ENCODE data around the gene PPFIA1.

The PPFIA1 gene

DNA sequence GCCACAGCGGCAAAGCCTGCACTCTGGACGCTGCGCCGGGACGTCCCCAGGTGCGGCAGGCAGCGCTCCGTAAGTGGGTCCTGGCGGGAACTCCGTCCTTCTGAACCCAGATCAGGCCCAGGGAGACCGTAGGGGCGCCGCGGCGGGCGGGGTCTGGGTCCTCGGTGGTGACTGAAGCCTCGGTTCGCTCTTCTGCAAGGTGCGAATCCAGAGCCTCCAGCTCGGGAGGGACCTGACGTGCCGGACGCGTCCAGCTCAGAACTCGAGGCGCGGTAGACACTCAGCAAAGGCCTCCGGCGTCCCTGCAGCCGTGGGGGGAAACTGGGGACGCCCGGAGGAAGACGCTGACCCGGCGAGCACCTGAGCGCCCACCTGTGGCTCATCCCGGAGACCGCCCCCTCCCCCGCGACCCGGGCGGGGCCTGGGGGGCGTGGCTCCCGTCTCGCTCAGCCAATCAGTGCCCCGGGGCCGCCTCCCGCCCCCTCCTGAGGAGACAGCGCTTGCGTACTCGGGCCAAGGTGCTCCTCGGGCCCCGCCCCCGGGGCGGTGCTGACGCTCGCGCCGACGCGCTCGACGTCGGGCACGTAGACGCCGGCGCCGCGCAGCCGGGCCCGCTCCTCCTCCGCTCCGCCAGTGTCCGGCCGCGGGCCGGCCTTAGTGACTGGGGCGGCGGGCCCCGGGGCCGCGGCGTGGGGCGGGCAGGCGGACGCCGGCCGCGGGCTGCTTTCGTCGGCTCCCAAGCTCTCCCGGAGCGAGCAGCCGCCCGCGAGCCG lies at the start of gene PPFIA1:
Gene PPFIA1 (plus strand): TSS at position 587 of the 773 bp plus-strand sequence. CDS start 1,483 bp downstream, outside the sequence.
- in situ Hi-C loops (cut with HindIII; ENCODE audit: low sequenced_read_pairs): no loop called here

GRCh38 chr11:70220920-70221319 lies 49.6 kb upstream of the PPFIA1 start:
- in situ Hi-C loops (cut with HindIII; ENCODE audit: low sequenced_read_pairs): no loop called here

DNA sequence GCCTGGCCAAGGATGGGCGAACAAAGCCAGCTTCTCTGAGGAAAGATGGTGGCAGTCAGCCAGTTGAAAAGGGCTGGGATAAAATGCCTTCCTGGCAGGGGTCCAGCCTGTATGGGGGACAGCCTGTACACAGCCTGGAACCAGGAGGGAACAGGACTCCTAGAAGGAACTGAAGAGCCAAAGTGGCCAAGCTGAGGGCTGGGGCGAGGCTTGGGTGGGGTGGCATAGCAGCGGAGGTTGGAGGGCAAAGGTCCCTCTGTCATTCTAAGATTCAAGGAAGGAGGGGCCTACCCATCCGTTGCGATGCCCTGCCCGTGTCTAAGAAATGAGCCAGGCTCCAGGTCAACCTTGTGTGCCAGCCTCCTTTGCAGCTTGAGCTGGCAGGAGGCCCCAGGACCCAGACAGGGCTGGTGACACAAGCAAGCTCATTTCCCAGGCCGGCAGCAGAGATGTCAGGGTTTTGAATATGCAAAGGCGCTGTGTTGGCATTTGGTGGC lies 44.8 kb upstream of the PPFIA1 start:
- in situ Hi-C loops (cut with HindIII; ENCODE audit: low sequenced_read_pairs): no loop called here

- in situ Hi-C loops (cut with HindIII; ENCODE audit: low sequenced_read_pairs): no loop called here
Measured at GRCh38 chr11:70226183-70226582, 44.3 kb upstream of the PPFIA1 start.

GRCh38 chr11:70226967-70227366 lies 43.5 kb upstream of the PPFIA1 start:
- in situ Hi-C loops (cut with HindIII; ENCODE audit: low sequenced_read_pairs): no loop called here

DNA sequence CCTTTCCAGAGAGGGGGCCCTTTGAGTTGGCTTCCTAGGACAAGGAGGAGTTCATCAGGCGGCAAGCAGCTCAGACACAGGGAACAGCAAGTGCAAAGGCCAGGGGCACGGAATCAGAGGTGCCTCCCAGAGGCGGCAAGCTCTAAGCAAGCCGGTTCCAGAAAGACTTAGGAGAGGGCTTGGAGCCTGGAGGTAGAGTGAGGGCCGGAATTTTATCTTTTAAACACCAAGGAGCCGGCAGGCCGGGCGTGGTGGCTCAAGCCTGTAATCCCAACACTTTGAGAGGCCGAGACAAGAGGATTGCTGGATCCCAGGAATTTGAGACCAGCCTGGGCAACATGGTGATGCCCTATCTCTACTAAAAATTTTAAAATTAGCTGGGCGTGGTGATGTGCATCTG lies 40.8 kb upstream of the PPFIA1 start:
- in situ Hi-C loops (cut with HindIII; ENCODE audit: low sequenced_read_pairs): no loop called here

- in situ Hi-C loops (cut with HindIII; ENCODE audit: low sequenced_read_pairs): no loop called here
Measured at GRCh38 chr11:70230151-70230839, 40.2 kb upstream of the PPFIA1 start.

DNA sequence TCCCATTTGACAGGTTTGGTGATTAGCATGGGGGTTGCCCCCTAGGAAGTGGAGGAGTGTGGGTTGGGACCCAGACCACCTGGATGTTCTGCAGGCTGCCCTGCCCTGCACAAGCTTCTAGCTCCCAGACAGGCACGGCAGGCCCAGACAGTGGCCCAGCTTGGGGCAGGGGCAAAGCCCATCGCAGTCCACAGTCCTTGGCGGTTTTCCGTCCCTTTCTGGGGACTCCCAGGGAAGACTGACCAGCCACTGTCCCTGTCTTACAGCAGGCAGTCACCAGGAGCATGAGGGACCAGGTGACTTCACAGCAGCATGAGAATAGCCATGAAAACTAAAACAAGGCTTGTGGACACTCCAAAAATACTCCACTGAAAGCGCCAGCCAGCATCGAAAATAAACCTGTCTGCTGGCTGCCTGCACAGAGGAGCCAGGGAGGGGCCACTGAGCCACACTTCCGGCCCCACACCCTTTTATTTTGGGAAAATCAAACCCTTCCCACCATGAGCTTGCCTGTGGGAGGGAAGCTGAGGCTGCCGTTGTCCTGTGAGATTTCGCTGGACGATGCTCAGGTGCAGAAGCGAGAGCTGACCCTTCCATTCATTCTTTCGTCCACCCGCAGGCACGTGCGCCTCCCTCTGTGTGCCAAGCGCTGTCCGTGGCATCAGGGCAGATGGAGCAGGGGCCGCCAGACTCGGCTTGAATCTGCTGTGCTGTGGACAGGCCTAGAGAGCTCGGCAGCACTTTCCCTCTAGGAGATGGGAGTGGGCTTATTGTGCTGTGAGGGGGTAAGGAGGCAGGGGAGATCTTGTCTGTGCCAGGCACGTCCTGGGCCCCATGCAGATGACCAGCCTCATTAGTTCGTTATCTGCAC lies 39.4 kb upstream of the PPFIA1 start:
- in situ Hi-C loops (cut with HindIII; ENCODE audit: low sequenced_read_pairs): no loop called here

DNA sequence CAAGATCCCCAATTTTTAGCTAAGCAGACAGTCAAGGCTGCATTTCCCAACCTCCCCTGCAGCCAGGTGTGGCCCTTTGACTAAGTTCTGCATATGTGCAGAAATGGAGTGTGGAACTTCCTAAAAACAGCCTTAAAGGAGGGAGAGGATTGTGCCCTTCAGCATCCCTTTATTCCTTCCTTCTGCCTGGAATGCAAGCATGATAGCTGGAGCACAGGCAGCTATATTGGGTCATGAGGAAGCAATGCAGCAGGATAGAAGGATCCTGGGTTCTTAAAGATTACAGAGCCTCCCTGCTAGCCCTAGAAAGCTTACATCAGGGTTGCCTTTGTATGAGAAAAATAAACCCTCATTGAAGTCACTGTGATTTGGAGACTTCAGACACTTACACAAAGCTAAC lies 37.5 kb upstream of the PPFIA1 start:
- in situ Hi-C loops (cut with HindIII; ENCODE audit: low sequenced_read_pairs): no loop called here

GRCh38 chr11:70233511-70233934 lies 37.0 kb upstream of the PPFIA1 start:
- in situ Hi-C loops (cut with HindIII; ENCODE audit: low sequenced_read_pairs): no loop called here

DNA sequence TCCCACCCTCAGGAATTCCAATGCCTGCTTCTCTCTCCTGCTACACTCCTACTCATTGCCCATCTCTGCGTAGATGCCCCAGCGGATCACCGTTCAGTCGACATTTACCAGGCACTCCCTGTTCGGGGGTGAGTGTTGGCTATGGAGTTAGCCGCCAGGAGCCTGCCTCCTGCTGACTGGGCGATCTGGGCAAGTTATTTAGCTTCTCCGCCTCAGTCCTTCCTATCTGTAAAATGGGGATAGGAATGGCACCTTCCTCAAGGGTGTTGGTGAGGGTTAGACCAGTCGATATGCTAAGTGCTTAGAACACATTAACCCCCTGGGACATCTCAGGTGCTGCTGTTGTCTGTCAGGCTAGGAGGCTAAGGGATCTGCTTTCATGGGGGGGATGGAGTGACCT lies 36.5 kb upstream of the PPFIA1 start:
- in situ Hi-C loops (cut with HindIII; ENCODE audit: low sequenced_read_pairs): no loop called here

DNA sequence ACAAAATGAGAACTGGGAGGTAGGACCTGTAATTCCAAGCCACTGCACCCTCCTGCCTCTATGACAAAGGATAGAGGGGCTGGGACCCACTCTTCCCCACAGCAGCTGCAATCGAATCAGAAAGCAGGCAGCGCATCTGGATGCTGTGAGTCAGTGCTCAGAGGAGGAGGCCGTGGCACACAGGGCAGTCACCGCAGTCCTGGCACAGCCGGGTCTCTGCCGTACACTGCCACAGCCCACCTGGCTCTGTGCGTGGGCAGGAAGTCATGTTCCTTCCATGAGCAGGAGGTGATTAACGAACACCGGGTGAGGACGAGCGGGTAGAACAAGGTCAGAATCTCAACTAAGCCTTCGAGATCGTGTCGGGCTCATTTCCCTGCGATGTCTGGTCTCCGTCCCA lies 30.2 kb upstream of the PPFIA1 start:
- in situ Hi-C loops (cut with HindIII; ENCODE audit: low sequenced_read_pairs): no loop called here

DNA sequence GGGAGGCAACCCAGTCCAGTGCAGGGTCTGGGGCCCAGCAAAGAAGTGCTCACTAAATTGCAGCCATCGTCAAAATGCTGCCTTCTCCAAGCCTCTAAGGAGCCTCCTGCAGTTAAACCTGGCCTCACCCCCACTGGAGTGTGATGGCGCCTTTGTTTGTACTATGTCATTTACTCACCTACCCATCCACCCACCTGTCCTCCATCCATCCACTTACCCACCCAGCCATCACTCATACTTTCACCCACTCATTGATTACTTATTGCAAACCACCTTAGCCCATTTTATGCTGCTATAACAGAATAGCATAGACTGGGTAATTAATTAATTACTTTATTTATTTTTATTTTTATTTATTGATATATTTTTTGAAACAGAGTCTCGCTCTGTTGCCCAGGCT lies 28.8 kb upstream of the PPFIA1 start:
- in situ Hi-C loops (cut with HindIII; ENCODE audit: low sequenced_read_pairs): no loop called here

GRCh38 chr11:70242885-70243284 lies 27.6 kb upstream of the PPFIA1 start:
- in situ Hi-C loops (cut with HindIII; ENCODE audit: low sequenced_read_pairs): no loop called here

DNA sequence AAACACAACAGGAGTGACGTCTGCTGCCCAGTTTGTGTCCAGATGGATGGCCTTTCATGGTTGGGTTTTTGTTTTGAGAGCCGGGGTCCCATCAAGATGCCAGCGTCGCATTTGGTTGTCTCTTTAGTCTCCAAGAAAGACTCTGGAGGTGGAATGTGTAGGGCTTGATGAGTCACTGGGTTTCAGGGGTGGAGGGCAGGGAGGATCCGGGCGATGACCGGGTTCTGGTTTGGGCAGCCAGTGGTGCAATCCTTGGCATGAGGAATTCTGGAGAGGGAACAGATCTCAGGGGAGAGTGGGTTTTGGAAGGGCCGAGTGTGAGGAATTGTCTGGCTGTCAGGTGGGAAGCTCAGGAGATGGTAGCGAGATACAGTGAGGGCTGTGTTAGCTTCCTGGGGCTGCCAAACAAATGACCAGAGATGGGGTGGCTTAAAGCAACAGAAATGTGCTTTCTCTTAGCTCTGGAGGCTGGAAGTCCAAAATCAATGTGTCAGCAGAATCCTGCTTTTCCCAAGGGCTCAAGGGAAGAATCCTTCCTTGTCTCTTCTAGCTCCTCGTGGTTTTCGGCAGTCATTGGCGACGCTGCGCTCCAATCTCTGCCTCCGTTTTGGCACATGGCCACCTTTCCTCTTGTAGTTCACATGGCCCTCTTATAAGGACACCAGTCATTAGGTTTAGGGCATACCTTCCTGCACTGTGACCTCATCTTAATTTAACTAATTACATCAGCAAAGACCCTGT lies 26.4 kb upstream of the PPFIA1 start:
- in situ Hi-C loops (cut with HindIII; ENCODE audit: low sequenced_read_pairs): no loop called here

DNA sequence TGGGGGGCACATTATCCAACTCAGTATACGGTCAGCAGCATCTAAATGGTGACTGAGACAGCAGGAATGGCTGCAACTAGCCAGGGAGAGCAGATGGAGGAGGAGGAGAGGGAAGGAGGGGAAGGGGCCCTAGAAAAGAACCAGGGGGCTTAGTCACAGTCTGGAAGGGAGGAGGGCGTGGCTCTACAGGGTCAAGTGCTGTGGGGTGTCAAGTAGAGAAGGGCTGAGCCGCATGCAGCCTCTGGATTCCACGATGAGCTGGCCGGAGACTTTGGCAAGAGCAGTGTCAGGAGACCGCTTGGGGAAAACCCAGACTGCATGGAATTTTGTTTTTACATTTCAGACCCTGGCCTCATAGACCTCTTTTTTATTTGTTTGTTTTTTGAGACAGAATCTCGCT lies 25.8 kb upstream of the PPFIA1 start:
- in situ Hi-C loops (cut with HindIII; ENCODE audit: low sequenced_read_pairs): no loop called here

DNA sequence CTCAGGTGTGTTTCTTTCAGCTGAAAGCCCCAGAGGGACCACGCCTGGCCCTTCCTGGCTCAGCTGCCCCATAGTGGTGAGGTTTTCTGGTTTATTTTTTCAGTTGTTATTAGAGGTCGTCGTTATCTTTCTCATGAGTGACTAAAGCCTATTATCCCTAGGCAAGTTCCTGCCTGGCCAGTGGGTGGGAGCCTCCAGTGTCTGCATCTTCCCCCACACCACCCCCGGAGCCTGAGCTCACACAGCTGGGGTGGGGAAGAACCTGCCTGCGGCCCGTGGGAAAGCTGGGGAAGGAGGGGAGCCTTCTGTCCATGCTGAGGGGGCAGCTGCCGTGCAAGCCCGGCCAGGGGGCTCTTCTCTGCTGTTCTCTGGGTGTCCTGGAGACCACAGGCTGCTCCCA lies 24.3 kb upstream of the PPFIA1 start:
- in situ Hi-C loops (cut with HindIII; ENCODE audit: low sequenced_read_pairs): no loop called here

DNA sequence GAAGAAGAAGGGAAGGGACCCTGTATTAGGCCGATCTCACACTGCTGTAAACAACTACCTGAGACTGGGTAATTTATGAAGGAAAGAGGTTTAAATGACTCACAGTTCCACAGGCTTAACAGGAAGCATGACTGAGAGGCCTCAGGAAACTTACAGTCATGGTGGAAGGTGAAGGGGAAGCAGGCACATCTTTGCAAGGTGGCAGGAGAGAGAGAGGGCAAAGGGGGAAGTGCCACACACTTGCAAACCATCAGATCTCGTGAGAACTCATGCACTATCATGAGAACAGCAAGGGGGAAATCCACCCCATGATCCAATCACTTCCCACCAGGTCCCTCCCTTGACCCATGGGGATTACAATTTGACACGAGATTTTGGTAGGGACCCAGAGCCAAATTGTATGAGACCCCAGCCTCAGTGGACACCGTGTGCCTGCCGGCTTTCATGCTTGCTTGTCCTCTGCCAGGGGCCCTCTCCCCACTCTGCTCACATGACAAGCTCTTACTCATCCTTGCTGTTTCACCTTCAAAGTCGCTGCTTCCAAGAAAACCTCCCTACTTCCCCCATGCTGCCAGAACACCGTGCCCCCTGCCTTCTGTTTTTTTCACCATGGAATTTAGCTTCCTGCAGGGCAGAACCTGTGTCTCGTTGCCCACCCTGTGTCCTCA lies 23.3 kb upstream of the PPFIA1 start:
- in situ Hi-C loops (cut with HindIII; ENCODE audit: low sequenced_read_pairs): no loop called here

GRCh38 chr11:70247710-70248072 lies 22.8 kb upstream of the PPFIA1 start:
- in situ Hi-C loops (cut with HindIII; ENCODE audit: low sequenced_read_pairs): no loop called here
